ENCODE results near the gene PFDN5.
A peak's percentile ranks its signal among the peaks of the same experiment; 100 is the strongest.
"Not testable (repeated sequence)": the region's sequence is repeated elsewhere in the genome, so short reads cannot be mapped to it uniquely, and the experiment has no call there.

PFDN5 gene

DNA sequence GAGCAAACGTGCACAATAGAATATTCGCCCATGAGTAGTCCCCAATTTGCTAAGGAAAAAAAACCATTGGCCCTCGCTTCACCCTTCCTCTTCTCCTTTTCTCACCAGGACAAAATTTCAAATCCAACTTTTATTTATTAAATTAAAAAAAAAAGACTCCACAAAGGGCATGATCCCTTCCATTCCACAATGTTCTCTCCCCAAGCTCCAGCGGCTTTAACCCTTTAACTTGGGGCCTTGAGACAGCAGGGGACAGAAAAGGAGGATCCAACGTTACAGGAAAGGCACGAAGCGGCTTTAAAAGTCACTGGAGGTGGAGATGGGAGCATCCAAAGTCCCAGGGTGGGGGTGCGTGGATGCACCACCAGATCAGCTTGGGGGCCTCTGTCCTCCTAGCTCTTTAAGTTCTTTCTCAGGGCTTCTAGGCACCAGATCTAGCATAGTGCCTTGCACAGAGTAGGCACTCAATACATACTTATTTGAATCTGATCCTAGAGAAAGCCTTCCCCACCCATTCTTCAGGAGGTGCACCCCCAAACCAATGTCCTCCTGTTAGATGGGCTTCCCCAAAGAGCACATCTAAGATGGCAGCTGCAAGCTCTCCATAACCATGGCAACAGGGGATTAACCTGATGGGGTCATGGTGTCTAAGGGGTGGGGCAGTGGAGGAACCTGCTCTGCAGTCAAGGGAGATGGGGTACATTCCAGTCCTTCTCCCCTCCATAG is 31.3 kb downstream of the PFDN5 start:
- no peak overlapping the region for H3K4me3 ChIP-seq (ENCODE audit: control insufficient read depth, low read depth, low read length)
- TF ChIP-seq, protein P1, sequence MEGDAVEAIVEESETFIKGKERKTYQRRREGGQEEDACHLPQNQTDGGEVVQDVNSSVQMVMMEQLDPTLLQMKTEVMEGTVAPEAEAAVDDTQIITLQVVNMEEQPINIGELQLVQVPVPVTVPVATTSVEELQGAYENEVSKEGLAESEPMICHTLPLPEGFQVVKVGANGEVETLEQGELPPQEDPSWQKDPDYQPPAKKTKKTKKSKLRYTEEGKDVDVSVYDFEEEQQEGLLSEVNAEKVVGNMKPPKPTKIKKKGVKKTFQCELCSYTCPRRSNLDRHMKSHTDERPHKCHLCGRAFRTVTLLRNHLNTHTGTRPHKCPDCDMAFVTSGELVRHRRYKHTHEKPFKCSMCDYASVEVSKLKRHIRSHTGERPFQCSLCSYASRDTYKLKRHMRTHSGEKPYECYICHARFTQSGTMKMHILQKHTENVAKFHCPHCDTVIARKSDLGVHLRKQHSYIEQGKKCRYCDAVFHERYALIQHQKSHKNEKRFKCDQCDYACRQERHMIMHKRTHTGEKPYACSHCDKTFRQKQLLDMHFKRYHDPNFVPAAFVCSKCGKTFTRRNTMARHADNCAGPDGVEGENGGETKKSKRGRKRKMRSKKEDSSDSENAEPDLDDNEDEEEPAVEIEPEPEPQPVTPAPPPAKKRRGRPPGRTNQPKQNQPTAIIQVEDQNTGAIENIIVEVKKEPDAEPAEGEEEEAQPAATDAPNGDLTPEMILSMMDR (IDR thresholded peaks at IDR 0.05; ENCODE audit: control insufficient read depth, insufficient read depth, low read depth, low read length, missing control alignments): no peak
- DNase-seq (ENCODE audit: low read depth): no peak

GRCh38 chr12:53327435-53328042 is 32.2 kb downstream of the PFDN5 start:
- TF ChIP-seq, protein P1 (IDR thresholded peaks at IDR 0.05; ENCODE audit: control insufficient read depth, insufficient read depth, low read depth, low read length, missing control alignments): peak; percentile 43
- no peak for DNase-seq (ENCODE audit: low read depth)
- no peak overlapping the region for H3K4me3 ChIP-seq (ENCODE audit: control insufficient read depth, low read depth, low read length)

GRCh38 chr12:53328043-53328435 is 32.7 kb downstream of the PFDN5 start:
- TF ChIP-seq, protein P1 (IDR thresholded peaks at IDR 0.05; ENCODE audit: control insufficient read depth, insufficient read depth, low read depth, low read length, missing control alignments): no peak
- H3K4me3 ChIP-seq (ENCODE audit: control insufficient read depth, low read depth, low read length): no peak overlapping the region
- DNase-seq (ENCODE audit: low read depth): no peak

GRCh38 chr12:53330671-53331070 is 35.3 kb downstream of the PFDN5 start:
- TF ChIP-seq, protein P1 (IDR thresholded peaks at IDR 0.05; ENCODE audit: control insufficient read depth, insufficient read depth, low read depth, low read length, missing control alignments): no peak
- no peak for DNase-seq (ENCODE audit: low read depth)
- H3K4me3 ChIP-seq (ENCODE audit: control insufficient read depth, low read depth, low read length): no peak overlapping the region

DNA sequence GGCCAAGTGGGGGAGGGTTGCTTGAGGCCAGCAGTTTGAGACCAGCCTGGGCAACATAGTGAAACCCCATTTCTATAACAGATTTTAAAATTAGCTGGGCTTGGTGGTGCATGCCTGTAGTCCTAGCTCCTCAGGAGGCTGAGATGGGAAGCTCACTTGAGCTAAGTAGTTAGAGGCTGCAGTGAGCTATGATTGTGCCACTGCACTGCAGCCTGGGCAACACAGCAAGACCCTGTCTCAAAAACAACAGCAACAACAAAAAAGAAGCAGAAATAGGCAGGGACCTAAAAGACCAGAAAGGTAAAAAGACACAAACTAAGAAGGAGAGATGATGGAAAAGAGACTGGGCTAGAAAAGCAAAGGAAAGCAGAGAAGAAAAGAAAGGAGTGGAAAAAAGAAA is 37.0 kb downstream of the PFDN5 start:
- not testable (repeated sequence) for H3K4me3 ChIP-seq (ENCODE audit: control insufficient read depth, low read depth, low read length); DNase-seq (ENCODE audit: low read depth)

DNA sequence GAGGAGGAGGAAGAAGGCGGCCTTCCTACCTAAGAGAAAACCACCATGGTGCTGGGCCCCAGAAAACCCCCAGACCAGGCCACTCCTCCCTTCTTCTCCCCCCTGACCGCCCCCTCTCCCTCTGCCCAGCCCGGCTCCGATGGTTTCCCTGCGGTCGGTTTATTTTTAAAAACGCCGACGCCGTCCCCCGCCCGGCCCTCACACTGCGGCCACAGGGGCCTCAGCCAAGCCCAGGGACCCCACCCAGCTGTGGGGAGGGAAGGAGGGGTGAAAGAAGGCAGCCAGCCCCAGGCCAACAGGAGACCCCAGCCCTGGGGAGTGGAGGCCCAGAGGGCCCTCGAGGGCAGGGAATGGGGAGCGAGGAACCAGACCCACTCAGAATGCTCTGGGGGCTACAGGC is 37.4 kb downstream of the PFDN5 start:
- DNase-seq (ENCODE audit: low read depth): no peak
- TF ChIP-seq, protein P1 (IDR thresholded peaks at IDR 0.05; ENCODE audit: control insufficient read depth, insufficient read depth, low read depth, low read length, missing control alignments): no peak
- no peak overlapping the region for H3K4me3 ChIP-seq (ENCODE audit: control insufficient read depth, low read depth, low read length)

DNA sequence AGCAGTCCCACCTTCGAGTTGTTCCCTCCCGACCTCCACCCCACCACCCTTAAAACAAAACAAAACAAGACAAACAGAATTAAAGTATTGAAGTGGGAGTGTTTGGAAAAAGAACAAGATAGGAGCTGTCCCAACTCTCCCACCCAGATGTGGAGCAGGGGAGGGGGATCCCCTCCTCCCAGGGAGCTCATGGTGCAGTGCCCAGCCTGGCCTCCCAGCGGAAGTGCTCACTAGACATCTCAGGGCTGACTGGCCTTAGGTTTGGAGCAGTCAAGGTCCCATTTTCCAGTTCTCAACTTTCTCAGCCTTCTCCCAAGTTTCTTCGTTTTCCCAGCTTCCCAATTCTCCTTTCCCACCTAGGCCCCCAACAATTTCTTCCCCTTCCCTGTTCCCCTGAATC is 37.9 kb downstream of the PFDN5 start:
- no peak for DNase-seq (ENCODE audit: low read depth)
- no peak overlapping the region for H3K4me3 ChIP-seq (ENCODE audit: control insufficient read depth, low read depth, low read length)
- TF ChIP-seq, protein P1 (IDR thresholded peaks at IDR 0.05; ENCODE audit: control insufficient read depth, insufficient read depth, low read depth, low read length, missing control alignments): no peak
